ENCODE data around the gene NFXL1. TPM values are rescaled to one million over a fixed set of nuclear protein-coding genes. Genes with fewer than 3 reads are reported as not detected.

NFXL1 gene
- total RNA-seq, 8 experiments from 2014 or later, result 5.4 to 21.3 (median 12.9) TPM

DNA sequence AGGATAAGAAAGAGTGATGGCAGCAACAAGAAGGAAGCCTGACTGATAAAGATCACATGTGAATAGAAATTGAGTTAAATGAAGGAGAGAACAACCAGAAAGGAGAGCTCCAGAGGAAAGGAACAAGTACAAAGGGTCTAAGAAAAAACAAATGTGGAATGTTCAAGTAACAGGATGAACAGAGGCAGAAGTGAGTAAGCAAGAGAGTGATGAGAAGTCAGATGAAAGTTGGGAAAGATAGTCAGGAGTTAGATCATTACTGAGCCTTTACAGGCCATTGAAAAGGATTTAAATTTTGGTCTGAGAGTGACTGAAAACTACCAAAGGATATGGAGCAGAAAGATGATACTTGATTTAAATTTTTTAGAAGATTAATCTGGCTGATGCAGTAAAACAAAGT, 38.1 kb downstream of the NFXL1 start:
- in situ Hi-C loops (cut with MboI; ENCODE audit: low pct_unique_long_range_greater_than_20kb in 2 of 9, low sequenced_read_pairs in 9 of 9, unreplicated experiment in 9 of 9), result no loop called here
- ATAC-seq (replicated peaks in 6 of 8), result no peak
- Histone ChIP-seq H3K27ac (no peak overlapping the region), H3K4me1 (replicated peaks in 1 of 2) (no peaks in the 10 kb centered on the region), H3K4me3 (no peak overlapping the region)

DNA sequence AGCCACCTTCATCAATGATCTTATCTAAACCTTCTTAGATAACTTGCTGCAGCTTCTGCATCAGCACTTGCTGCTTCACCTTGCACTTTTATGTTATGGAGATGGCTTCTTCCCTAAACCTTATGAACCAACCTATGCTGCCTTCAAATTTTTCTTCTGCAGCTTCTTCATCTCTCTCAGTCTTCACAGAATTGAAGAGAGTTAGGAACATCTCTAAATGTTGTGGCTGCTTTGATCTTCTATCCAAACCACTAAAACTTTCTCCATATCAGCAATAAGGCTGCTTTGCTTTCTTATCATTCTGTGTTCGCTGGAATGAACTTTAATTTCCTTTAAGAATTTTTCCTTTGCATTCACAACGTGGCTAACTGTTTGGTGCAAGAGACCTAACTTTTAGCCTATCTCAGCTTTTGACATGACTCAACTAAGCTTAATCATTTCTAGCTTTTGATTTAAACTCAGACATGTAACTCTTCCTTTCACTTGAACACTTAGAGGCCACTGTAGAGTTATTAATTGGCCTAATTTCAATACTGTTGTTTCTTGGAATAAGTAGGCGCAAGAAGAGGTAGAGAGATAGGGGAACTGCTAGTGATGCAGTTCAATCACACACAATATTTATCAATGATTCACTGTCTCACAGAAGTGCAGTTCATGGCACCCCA, 40.4 kb downstream of the NFXL1 start:
- ATAC-seq (replicated peaks in 6 of 8), result no peak
- Histone ChIP-seq H3K4me1 (replicated peaks in 1 of 2) (no peaks in the 10 kb centered on the region), H3K27ac (no peak overlapping the region), H3K4me3 (no peak overlapping the region)
- in situ Hi-C loops (cut with MboI; ENCODE audit: low pct_unique_long_range_greater_than_20kb in 2 of 9, low sequenced_read_pairs in 9 of 9, unreplicated experiment in 9 of 9), result no loop called here
- 92 to 100% (median 98%) methylated on average over 2 to 3 of the region's 3 CpGs for WGBS, 10 experiments

GRCh38 chr4:47863486-47863885, 50.9 kb downstream of the NFXL1 start:
- in situ Hi-C loops (cut with MboI; ENCODE audit: low pct_unique_long_range_greater_than_20kb in 2 of 9, low sequenced_read_pairs in 9 of 9, unreplicated experiment in 9 of 9), result no loop called here
- H3K4me3 ChIP-seq, result no peak overlapping the region

DNA sequence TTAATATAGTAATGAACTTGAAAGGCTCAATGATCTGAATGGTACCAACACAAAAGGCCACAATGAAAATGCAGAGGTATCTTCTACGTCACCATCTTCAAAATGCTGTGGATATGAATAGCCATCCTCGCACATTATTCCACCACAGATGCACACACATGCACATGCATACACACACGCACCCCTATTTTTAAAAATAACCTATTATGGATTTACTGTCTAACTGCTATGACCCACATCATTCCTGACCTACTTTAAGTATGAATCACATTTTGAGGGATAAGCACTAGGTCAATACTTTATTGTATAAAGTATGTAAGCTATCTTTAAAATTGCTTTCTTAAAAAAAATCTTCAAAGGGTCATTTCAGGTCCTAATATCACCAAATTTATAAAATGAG, 52.1 kb downstream of the NFXL1 start:
- no peak overlapping the region for H3K4me3 ChIP-seq
- no peak for ATAC-seq (replicated peaks in 6 of 8)
- no peak overlapping the region for H3K27ac ChIP-seq
- H3K4me1 ChIP-seq (replicated peaks in 1 of 2), result no peaks in the 10 kb centered on the region
- 60 to 100% (median 94%) methylated on average over 1 to 3 of the region's 3 CpGs; no CpG with 5 or more reads in 2 of the 10 experiments for WGBS, 10 experiments
- in situ Hi-C loops (cut with MboI; ENCODE audit: low pct_unique_long_range_greater_than_20kb in 2 of 9, low sequenced_read_pairs in 9 of 9, unreplicated experiment in 9 of 9), result no loop called here

More at GRCh38 chr4:47863486-47863885, 50.9 kb downstream of the NFXL1 start:
- Histone ChIP-seq H3K27ac (no peak overlapping the region), H3K4me1 (replicated peaks in 1 of 2) (no peaks in the 10 kb centered on the region)
- no peak for ATAC-seq (replicated peaks in 6 of 8)
- WGBS, 10 experiments, result 0 to 100% (median 70%) methylated on average over 1 to 4 of the region's 4 CpGs

GRCh38 chr4:47860305-47860704, 54.1 kb downstream of the NFXL1 start:
- no peak for ATAC-seq (replicated peaks in 6 of 8)
- no peak overlapping the region for H3K4me3 ChIP-seq
- WGBS, 10 experiments, result 67 to 100% (median 89%) methylated on average over 1 of the region's 1 CpG; no CpG with 5 or more reads in 3 of the 10 experiments
- no peaks in the 10 kb centered on the region for H3K4me1 ChIP-seq (replicated peaks in 1 of 2)
- in situ Hi-C loops (cut with MboI; ENCODE audit: low pct_unique_long_range_greater_than_20kb in 2 of 9, low sequenced_read_pairs in 9 of 9, unreplicated experiment in 9 of 9), result no loop called here
- no peak overlapping the region for H3K27ac ChIP-seq

DNA sequence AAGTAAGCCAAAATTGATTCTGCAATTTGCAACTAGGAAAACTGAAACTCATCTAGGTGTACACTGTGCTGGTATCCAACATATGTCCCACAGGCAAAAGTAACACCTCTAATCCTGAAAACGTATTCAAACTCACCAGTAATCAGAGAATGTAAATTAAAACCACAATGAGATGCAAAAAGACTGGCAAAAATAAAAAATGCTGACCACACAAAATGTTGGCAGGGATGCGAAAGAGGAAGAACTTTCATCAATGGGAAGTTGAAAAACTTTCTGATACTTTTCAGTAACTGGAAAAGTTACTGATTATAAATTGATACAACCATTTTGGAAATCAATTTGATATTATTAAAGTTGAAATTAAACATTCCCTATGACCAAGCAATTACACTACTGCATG, 56.4 kb downstream of the NFXL1 start:
- H3K4me1 ChIP-seq (replicated peaks in 1 of 2), result no peaks in the 10 kb centered on the region
- in situ Hi-C loops (cut with MboI; ENCODE audit: low pct_unique_long_range_greater_than_20kb in 2 of 9, low sequenced_read_pairs in 9 of 9, unreplicated experiment in 9 of 9), result no loop called here
- ATAC-seq (replicated peaks in 6 of 8), result no peak
- WGBS, 10 experiments, result 20 to 100% (median 80%) methylated on average over 1 to 2 of the region's 2 CpGs
- no peak overlapping the region for H3K27ac ChIP-seq
- H3K4me3 ChIP-seq, result no peak overlapping the region

DNA sequence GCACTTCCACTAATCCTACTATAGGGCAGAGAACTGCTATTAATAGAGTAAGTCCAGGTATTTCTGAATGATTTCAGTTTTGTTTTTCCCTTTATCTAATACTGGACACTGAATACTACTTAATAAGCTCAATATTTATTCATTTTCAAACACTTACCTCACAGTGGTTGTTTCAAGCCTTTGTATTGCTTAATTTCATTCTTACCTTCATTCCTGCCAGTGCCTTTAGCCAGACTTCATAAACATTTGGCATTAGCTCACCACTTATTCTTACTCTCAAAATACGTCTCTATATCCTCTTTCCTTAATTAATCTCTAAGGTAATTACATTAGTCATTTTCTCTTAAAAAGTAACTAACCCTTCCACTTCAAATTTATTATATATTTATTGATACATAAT, 57.7 kb downstream of the NFXL1 start:
- ATAC-seq (replicated peaks in 6 of 8), result no peak
- in situ Hi-C loops (cut with MboI; ENCODE audit: low pct_unique_long_range_greater_than_20kb in 2 of 9, low sequenced_read_pairs in 9 of 9, unreplicated experiment in 9 of 9), result no loop called here

DNA sequence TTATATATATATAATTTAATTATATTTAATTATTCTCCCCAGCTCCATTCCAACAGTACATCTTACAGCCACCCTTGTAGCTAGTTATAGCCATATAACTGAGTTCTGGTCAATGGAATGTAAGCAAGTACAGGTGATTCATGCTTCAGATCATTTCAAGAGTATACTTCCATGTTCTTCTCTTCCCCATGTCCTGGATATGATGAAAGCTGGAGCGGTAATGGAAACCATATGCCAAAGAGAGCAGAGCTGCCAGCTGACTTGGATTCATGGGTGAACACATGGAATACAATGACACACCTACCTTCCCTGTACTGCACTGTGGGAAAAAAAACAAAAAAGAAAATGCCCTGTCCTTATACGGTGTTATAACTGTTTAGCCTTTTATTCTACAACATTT, 59.0 kb downstream of the NFXL1 start:
- Histone ChIP-seq H3K27ac (no peak overlapping the region), H3K4me3 (no peak overlapping the region), H3K4me1 (replicated peaks in 1 of 2) (no peaks in the 10 kb centered on the region)
- 6 to 100% (median 80%) methylated on average over 1 to 2 of the region's 2 CpGs; no CpG with 5 or more reads in 1 of the 10 experiments for WGBS, 10 experiments
- ATAC-seq (replicated peaks in 6 of 8), result peak in 2 of 8 experiments; percentile 89 to 96
- in situ Hi-C loops (cut with MboI; ENCODE audit: low pct_unique_long_range_greater_than_20kb in 2 of 9, low sequenced_read_pairs in 9 of 9, unreplicated experiment in 9 of 9), result no loop called here

More for the DNA sequence above, 57.7 kb downstream of the NFXL1 start:
- Histone ChIP-seq H3K4me1 (replicated peaks in 1 of 2) (no peaks in the 10 kb centered on the region), H3K4me3 (no peak overlapping the region), H3K27ac (no peak overlapping the region)
- WGBS, 10 experiments, result 75 to 100% (median 100%) methylated on average over 1 of the region's 1 CpG; no CpG with 5 or more reads in 4 of the 10 experiments

GRCh38 chr4:47852136-47852535, 62.2 kb downstream of the NFXL1 start:
- WGBS, 10 experiments, result 0 to 100% (median 100%) methylated on average over 1 of the region's 1 CpG; no CpG with 5 or more reads in 1 of the 10 experiments
- ATAC-seq (replicated peaks in 6 of 8), result peak in 3 of 8 experiments; percentile 73 to 99 (median 84)
- in situ Hi-C loops (cut with MboI; ENCODE audit: low pct_unique_long_range_greater_than_20kb in 2 of 9, low sequenced_read_pairs in 9 of 9, unreplicated experiment in 9 of 9), result no loop called here

GRCh38 chr4:47849466-47849865, 64.9 kb downstream of the NFXL1 start:
- Histone ChIP-seq H3K27ac (no peak overlapping the region), H3K4me1 (replicated peaks in 1 of 2) (no peaks in the 10 kb centered on the region), H3K4me3 (no peak overlapping the region)
- ATAC-seq (replicated peaks in 6 of 8), result no peak
- 17 to 100% (median 82%) methylated on average over 1 of the region's 1 CpG; no CpG with 5 or more reads in 4 of the 10 experiments for WGBS, 10 experiments
- in situ Hi-C loops (cut with MboI; ENCODE audit: low pct_unique_long_range_greater_than_20kb in 2 of 9, low sequenced_read_pairs in 9 of 9, unreplicated experiment in 9 of 9), result no loop called here

More at GRCh38 chr4:47852136-47852535, 62.2 kb downstream of the NFXL1 start:
- H3K4me3 ChIP-seq, result no peak overlapping the region
- H3K4me1 ChIP-seq (replicated peaks in 1 of 2), result no peaks in the 10 kb centered on the region
- H3K27ac ChIP-seq, result no peak overlapping the region

GRCh38 chr4:47848041-47848440, 66.3 kb downstream of the NFXL1 start:
- in situ Hi-C loops (cut with MboI; ENCODE audit: low pct_unique_long_range_greater_than_20kb in 2 of 9, low sequenced_read_pairs in 9 of 9, unreplicated experiment in 9 of 9), result no loop called here
- 69 to 100% (median 98%) methylated on average over 2 of the region's 2 CpGs; no CpG with 5 or more reads in 2 of the 10 experiments for WGBS, 10 experiments
- H3K27ac ChIP-seq, result no peak overlapping the region
- no peaks in the 10 kb centered on the region for H3K4me1 ChIP-seq (replicated peaks in 1 of 2)
- no peak for ATAC-seq (replicated peaks in 6 of 8)
- no peak overlapping the region for H3K4me3 ChIP-seq

DNA sequence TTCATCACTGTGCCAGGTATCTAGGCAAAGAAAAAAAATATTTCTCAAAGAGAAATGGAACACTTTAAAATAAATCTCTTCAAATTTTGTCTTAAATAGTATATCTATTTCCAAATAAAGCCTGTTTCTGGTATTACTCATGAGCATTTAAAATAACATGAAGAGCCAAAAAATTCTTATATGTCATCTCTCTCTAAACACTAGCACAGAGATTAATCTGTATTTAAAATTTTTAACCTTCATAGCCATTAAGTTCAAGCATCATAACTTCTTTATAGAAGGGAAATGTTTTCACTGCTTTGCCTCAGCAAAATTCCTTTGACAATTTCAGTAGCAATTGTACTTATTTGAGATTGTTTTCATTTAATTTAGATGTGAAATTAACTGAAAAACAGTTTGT, 71.4 kb downstream of the NFXL1 start:
- no peak for ATAC-seq (replicated peaks in 6 of 8)
- Histone ChIP-seq H3K4me3 (no peak overlapping the region), H3K27ac (no peak overlapping the region), H3K4me1 (replicated peaks in 1 of 2) (no peaks in the 10 kb centered on the region)
- in situ Hi-C loops (cut with MboI; ENCODE audit: low pct_unique_long_range_greater_than_20kb in 2 of 9, low sequenced_read_pairs in 9 of 9, unreplicated experiment in 9 of 9), result no loop called here

DNA sequence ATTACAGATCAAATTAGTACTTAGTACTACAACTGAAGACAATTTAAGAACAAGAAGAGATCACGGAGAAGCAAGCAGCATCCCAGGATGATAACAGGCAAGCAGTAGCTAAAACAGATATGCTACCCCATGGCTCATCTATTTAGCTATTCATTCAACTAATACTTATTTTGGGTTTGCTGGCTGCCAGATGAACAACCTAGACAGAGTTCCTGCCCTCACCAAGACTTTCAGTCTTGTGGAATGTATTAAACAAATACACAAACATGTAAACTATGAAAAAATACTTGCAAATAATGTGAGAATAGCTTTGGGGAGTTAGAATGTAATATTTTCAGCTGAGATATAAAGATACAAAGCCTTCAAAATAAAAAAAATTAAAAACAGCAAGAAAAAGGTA, 74.1 kb downstream of the NFXL1 start:
- Histone ChIP-seq H3K4me3 (no peak overlapping the region), H3K4me1 (replicated peaks in 1 of 2) (peaks cover 6 to 10% of the 10 kb centered on the region in 2 donors), H3K27ac (no peak overlapping the region)
- 83 to 100% (median 89%) methylated on average over 1 of the region's 1 CpG; no CpG with 5 or more reads in 3 of the 10 experiments for WGBS, 10 experiments
- in situ Hi-C loops (cut with MboI; ENCODE audit: low pct_unique_long_range_greater_than_20kb in 2 of 9, low sequenced_read_pairs in 9 of 9, unreplicated experiment in 9 of 9), result no loop called here
- ATAC-seq (replicated peaks in 6 of 8), result no peak

- in situ Hi-C loops (cut with MboI; ENCODE audit: low pct_unique_long_range_greater_than_20kb in 2 of 9, low sequenced_read_pairs in 9 of 9, unreplicated experiment in 9 of 9), result loop anchor here in 1 of 9 experiments (5.0 kb wide), 1 partner anchor 132 kb away; no protein-coding TSS in a partner anchor
- ATAC-seq (replicated peaks in 6 of 8), result peak in 1 of 8 experiments; percentile 3
Measured at GRCh38 chr4:47839259-47839658, 75.1 kb downstream of the NFXL1 start.

More at GRCh38 chr4:47839259-47839658, 75.1 kb downstream of the NFXL1 start:
- WGBS, 10 experiments, result 57 to 100% (median 83%) methylated on average over 1 to 5 of the region's 5 CpGs; no CpG with 5 or more reads in 1 of the 10 experiments
- H3K27ac ChIP-seq, result no peak overlapping the region
- H3K4me1 ChIP-seq (replicated peaks in 1 of 2), result peaks cover 6 to 10% of the 10 kb centered on the region in 2 donors
- no peak overlapping the region for H3K4me3 ChIP-seq
